PC-3 (cell line): Measurements from ENCODE around the gene HNRNPC. TPM values are rescaled to one million over a fixed set of nuclear protein-coding genes. Genes with fewer than 3 reads are reported as not detected.

Source experiments
- ATAC-seq: fragments of 200-7000 bp; cut with Tn5 transposase; 2 replicates; pipeline ENCODE4 v1.9.1; 2020; ENCODE audit warnings: mild to moderate bottlenecking, moderate library complexity
- BruUV-seq: library from RNA; stranded (reverse); fragments of 400-500 nt; replicated peaks from 2 replicates; lab custom pipeline; 2021; lab: Mats Ljungman, UMichigan
- CTCF ChIA-PET: fragments of 300-600 bp; sonication (Branson Sonifier 250); formaldehyde crosslinking; loops from one replicate; lab custom pipeline; 2022; ENCODE audit warnings: antibody characterized with exemption; lab: Charles Lee
- POLR2A ChIA-PET: fragments of 300-600 bp; sonication (Branson Sonifier 250); formaldehyde crosslinking; loops from one replicate; lab custom pipeline; 2022; ENCODE audit warnings: antibody characterized with exemption; ENCODE audit not compliant: unreplicated experiment; lab: Charles Lee
- DNase-seq: peaks from one replicate; pipeline ENCODE4 v3.0.0-alpha.2; 2015
- H2AFZ ChIP-seq: fragments of 300-600 bp; sonication (generic); 2 replicates; pipeline ENCODE4 v1.6.0; 2016; ENCODE audit warnings: antibody characterized with exemption, low read length
- H3F3A ChIP-seq: fragments of 300-600 bp; sonication (generic); one replicate; pipeline ENCODE4 v1.6.0; 2017; ENCODE audit warnings: antibody characterized with exemption, low read length, control low read depth, mild to moderate bottlenecking; ENCODE audit not compliant: unreplicated experiment
- H3K27ac ChIP-seq: fragments of 300-600 bp; sonication (generic); 2 replicates; pipeline ENCODE4 v1.5.1; 2016; ENCODE audit warnings: mild to moderate bottlenecking, low read length
- H3K27me3 ChIP-seq: fragments of 300-600 bp; sonication (generic); 2 replicates; pipeline ENCODE4 v1.6.1; 2016; ENCODE audit warnings: low read length, mixed read lengths
- H3K36me3 ChIP-seq: fragments of 300-600 bp; sonication (generic); 2 replicates; pipeline ENCODE4 v1.6.1; 2016; ENCODE audit warnings: low read depth, mixed run types, low read length, mixed read lengths
- H3K4me1 ChIP-seq: fragments of 300-600 bp; sonication (generic); 2 replicates; pipeline ENCODE4 v1.5.1; 2016; ENCODE audit warnings: low read length; ENCODE audit not compliant: insufficient read depth
- H3K4me2 ChIP-seq: fragments of 300-600 bp; sonication (generic); 2 replicates; pipeline ENCODE4 v1.6.0; 2016; ENCODE audit warnings: low read length
- H3K4me3 ChIP-seq: fragments of 300-600 bp; sonication (generic); 2 replicates; pipeline ENCODE4 v1.5.1; 2016; ENCODE audit warnings: mild to moderate bottlenecking, low read length, mixed read lengths
- H3K79me2 ChIP-seq: fragments of 300-600 bp; sonication (generic); 2 replicates; pipeline ENCODE4 v1.6.1; 2017; ENCODE audit warnings: low read length, mixed read lengths
- H3K9ac ChIP-seq: fragments of 300-600 bp; sonication (generic); 2 replicates; pipeline ENCODE4 v1.6.0; 2016; ENCODE audit warnings: mild to moderate bottlenecking, low read length
- H3K9me2 ChIP-seq: fragments of 300-600 bp; sonication (generic); replicated peaks from 2 replicates; pipeline ENCODE4 v1.6.1; 2016; ENCODE audit warnings: mixed run types, low read length, mixed read lengths
- H3K9me3 ChIP-seq: fragments of 300-600 bp; sonication (generic); 2 replicates; pipeline ENCODE4 v1.6.1; 2016; ENCODE audit warnings: low read length, mixed read lengths
- H4K20me1 ChIP-seq: fragments of 300-600 bp; sonication (generic); 2 replicates; pipeline ENCODE4 v1.6.1; 2016; ENCODE audit warnings: low read length, mixed read lengths
- EZH2 ChIP-seq: fragments of 300-600 bp; sonication (generic); IDR thresholded peaks from one replicate; pipeline ENCODE4 v1.6.1; 2017; ENCODE audit warnings: antibody characterized with exemption, mild to moderate bottlenecking, low read length; ENCODE audit not compliant: unreplicated experiment
- EZH2phosphoT487 ChIP-seq: fragments of 300-600 bp; sonication (generic); IDR thresholded peaks from 2 replicates; pipeline ENCODE4 v1.6.1; 2018; ENCODE audit warnings: mild to moderate bottlenecking, antibody characterized with exemption, low read length, borderline replicate concordance
- intact Hi-C: fragments of 100-400 bp; cut with micrococcal nuclease; formaldehyde crosslinking; loops from 2 replicates; pipeline ENCODE4 v1.9.0; 2023
- total RNA-seq: library from RNA; depleted of rRNA; stranded (reverse); fragments of >200 nt; gene quantifications from 2 replicates; pipeline ENCODE4 v1.2.3, GENCODE V29; 2014
- TF ChIP-seq, protein P1 (sequence below): fragments of 300-600 bp; sonication (generic); conservative IDR thresholded peaks from 2 replicates; pipeline ENCODE4 v1.5.1; 2017; ENCODE audit warnings: antibody characterized with exemption, low read depth, mild to moderate bottlenecking, low read length

Gene HNRNPC
- total RNA-seq, 1 experiment from 2014 or later: 682 TPM

DNA sequence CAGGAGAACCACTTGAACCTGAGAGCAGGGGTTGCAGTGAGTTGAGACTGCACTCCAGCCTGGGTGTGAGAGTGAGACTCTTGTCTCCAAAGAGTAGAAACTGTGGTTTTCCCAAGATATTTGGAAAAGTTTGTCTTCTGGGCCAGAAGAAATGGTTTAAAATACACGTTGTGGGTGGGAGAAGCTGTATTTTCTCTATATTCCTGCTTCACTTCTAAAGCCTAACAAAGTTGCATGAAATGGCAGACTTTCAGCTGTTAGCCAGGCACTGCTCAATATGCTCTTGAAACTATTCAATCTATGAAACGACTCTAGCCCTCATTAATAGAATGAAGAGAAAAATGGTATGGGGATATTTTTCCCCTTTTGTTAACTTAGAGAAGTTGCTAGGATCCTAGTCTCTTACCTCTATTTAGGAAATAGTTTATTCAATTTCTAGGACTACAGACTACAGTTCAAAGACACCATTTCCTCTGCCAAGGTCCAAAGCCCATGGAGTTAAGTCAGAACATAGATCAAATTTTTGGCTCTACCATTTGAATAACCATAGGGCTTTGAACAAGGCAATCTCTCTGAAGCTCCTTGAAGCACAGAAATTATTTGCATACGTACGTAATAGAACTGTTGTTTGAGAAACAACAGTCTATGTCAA lies 64.1 kb downstream of the HNRNPC start:
- Histone ChIP-seq H4K20me1 (peaks cover 23% of the 10 kb centered on the region), H3K36me3 (peaks cover 54% of the 10 kb centered on the region)
- POLR2A ChIA-PET: no interaction called here

DNA sequence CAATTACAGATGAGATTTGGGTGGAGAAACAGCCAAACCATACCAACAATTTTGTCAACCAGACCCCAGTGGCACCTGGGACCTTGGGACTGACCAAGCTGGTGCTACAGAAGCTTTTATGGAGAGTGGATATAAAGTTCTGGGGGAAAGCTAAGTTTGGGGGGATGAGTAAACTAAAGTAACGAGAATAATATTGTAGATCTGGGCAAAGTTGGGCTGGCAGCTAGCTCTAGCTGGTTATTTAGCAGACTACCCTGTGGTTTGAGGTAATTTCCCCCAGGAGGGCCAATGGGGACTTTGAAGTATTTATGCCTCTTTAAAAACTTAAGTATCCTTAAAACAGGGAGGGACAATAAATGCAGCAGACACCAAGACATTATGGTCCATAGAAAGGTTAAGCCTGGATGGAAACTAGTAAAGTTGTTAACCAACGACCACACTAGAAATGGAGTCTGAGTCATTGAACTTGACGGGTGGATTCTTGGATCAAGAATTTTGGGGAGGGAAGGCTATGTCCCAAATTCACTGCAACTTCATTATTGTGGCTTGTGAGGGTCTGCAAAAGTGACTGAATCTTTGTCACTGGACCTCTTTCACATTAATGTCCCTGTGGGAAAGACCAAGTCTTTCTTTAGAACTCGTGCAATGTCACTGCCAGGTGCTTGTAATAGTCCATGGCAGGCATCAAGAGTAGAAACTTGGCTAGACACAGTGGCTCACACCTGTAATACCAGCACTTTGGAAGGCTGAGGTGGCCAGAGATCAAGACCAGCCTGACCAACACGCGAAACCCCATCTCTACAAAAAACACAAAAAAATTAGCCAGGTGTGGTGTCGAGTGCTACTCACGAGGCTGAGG lies 64.8 kb downstream of the HNRNPC start:
- Histone ChIP-seq H3K9ac (no peak overlapping the region), H3K36me3 (peaks cover 46% of the 10 kb centered on the region), H3K4me3 (no peak overlapping the region), H3F3A (peaks cover 6% of the 10 kb centered on the region), H2AFZ (no peak overlapping the region), H3K27ac (no peak overlapping the region), H3K9me3 (no peaks in the 10 kb centered on the region), H3K4me1 (no peaks in the 10 kb centered on the region), H3K4me2 (no peak overlapping the region), H3K79me2 (no peaks in the 10 kb centered on the region), H3K9me2 (no peaks in the 10 kb centered on the region), H4K20me1 (peaks cover 15% of the 10 kb centered on the region), H3K27me3 (no peaks in the 10 kb centered on the region)
- TF ChIP-seq, protein P1, sequence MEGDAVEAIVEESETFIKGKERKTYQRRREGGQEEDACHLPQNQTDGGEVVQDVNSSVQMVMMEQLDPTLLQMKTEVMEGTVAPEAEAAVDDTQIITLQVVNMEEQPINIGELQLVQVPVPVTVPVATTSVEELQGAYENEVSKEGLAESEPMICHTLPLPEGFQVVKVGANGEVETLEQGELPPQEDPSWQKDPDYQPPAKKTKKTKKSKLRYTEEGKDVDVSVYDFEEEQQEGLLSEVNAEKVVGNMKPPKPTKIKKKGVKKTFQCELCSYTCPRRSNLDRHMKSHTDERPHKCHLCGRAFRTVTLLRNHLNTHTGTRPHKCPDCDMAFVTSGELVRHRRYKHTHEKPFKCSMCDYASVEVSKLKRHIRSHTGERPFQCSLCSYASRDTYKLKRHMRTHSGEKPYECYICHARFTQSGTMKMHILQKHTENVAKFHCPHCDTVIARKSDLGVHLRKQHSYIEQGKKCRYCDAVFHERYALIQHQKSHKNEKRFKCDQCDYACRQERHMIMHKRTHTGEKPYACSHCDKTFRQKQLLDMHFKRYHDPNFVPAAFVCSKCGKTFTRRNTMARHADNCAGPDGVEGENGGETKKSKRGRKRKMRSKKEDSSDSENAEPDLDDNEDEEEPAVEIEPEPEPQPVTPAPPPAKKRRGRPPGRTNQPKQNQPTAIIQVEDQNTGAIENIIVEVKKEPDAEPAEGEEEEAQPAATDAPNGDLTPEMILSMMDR: no peak
- TF ChIP-seq EZH2: no peak
- TF ChIP-seq EZH2phosphoT487: no peak
- intact Hi-C loops: no loop called here
- no TSS peak for BruUV-seq
- ChIA-PET POLR2A (no interaction called here), CTCF (no interaction called here)
- ATAC-seq (no peak), DNase-seq (no peak)

More for the DNA sequence above, 64.1 kb downstream of the HNRNPC start:
- H3K4me3 ChIP-seq: no peak overlapping the region
- H3K27me3 ChIP-seq: no peaks in the 10 kb centered on the region
- no peaks in the 10 kb centered on the region for H3K79me2 ChIP-seq
- no peak overlapping the region for H3K9ac ChIP-seq
- no peak overlapping the region for H3K27ac ChIP-seq
- no peak for DNase-seq
- CTCF ChIA-PET: no interaction called here
- peaks cover 6% of the 10 kb centered on the region for H3F3A ChIP-seq
- H3K4me2 ChIP-seq: no peak overlapping the region
- ATAC-seq: no peak
- intact Hi-C loops: no loop called here
- H3K9me2 ChIP-seq: no peaks in the 10 kb centered on the region
- no peaks in the 10 kb centered on the region for H3K4me1 ChIP-seq
- H3K9me3 ChIP-seq: no peaks in the 10 kb centered on the region
- no TSS peak for BruUV-seq
- no peak overlapping the region for H2AFZ ChIP-seq
- TF ChIP-seq EZH2 (no peak), EZH2phosphoT487 (no peak)
- TF ChIP-seq, protein P1: no peak
